AG04449 (cell line): Measurements from ENCODE around the gene MDM2.
"Not testable (repeated sequence)": the region's sequence is repeated elsewhere in the genome, so short reads cannot be mapped to it uniquely, and the experiment has no call there.

Experiments
- CTCF ChIA-PET: fragments of 350-600 bp; formaldehyde crosslinking; extraction: SDS; loops from one replicate; lab custom pipeline; 2021; ENCODE audit warnings: antibody characterized with exemption; lab: Yijun Ruan, JAX
- POLR2A ChIA-PET: fragments of 400-600, 350-600 bp; formaldehyde crosslinking; extraction: SDS; loops from one replicate; lab custom pipeline; 2020; ENCODE audit warnings: antibody characterized with exemption, inconsistent platforms; lab: Yijun Ruan, JAX
- DNase-seq: peaks from one replicate; pipeline ENCODE4 v3.0.0-alpha.2; 2010; ENCODE audit warnings: low read depth, low spot score
- H3K4me3 ChIP-seq: 2 replicates; pipeline ENCODE4 v1.5.1; 2011; ENCODE audit warnings: low read depth, mild to moderate bottlenecking, control low read depth, low read length
- TF ChIP-seq, protein P1 (sequence below): IDR thresholded peaks from one replicate; pipeline ENCODE4 v1.5.1; 2011; ENCODE audit warnings: mild to moderate bottlenecking, moderate library complexity, low read length, control low read depth, inconsistent platforms; ENCODE audit not compliant: insufficient read depth; ENCODE audit errors: missing control alignments

The MDM2 gene

DNA sequence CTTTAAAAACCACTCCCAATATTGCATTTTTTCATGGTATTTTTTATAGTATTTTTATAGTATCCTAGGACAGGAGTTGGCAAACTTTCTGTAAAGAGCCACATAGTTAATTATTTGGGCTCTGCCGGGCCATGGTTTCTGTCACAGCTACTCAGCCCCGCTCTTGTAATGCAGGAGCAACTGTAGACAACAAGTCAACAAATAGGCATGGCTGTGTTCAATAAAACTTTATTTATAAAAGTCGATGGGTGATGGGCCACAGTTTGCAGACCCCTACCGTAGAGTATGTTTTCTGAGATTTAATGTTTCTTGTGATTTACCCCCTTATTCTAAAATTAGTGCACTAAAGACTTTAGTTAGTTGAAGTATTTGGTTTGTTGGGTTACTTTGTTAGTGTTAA lies 25.5 kb downstream of the MDM2 start:
- no peak overlapping the region for H3K4me3 ChIP-seq
- TF ChIP-seq, protein P1, sequence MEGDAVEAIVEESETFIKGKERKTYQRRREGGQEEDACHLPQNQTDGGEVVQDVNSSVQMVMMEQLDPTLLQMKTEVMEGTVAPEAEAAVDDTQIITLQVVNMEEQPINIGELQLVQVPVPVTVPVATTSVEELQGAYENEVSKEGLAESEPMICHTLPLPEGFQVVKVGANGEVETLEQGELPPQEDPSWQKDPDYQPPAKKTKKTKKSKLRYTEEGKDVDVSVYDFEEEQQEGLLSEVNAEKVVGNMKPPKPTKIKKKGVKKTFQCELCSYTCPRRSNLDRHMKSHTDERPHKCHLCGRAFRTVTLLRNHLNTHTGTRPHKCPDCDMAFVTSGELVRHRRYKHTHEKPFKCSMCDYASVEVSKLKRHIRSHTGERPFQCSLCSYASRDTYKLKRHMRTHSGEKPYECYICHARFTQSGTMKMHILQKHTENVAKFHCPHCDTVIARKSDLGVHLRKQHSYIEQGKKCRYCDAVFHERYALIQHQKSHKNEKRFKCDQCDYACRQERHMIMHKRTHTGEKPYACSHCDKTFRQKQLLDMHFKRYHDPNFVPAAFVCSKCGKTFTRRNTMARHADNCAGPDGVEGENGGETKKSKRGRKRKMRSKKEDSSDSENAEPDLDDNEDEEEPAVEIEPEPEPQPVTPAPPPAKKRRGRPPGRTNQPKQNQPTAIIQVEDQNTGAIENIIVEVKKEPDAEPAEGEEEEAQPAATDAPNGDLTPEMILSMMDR: no peak
- POLR2A ChIA-PET: no interaction called here
- DNase-seq: no peak
- CTCF ChIA-PET: interaction anchor here (1.8 kb wide), 1 partner anchor 11 kb away, joined by 4 read pairs; no protein-coding TSS in a partner anchor

DNA sequence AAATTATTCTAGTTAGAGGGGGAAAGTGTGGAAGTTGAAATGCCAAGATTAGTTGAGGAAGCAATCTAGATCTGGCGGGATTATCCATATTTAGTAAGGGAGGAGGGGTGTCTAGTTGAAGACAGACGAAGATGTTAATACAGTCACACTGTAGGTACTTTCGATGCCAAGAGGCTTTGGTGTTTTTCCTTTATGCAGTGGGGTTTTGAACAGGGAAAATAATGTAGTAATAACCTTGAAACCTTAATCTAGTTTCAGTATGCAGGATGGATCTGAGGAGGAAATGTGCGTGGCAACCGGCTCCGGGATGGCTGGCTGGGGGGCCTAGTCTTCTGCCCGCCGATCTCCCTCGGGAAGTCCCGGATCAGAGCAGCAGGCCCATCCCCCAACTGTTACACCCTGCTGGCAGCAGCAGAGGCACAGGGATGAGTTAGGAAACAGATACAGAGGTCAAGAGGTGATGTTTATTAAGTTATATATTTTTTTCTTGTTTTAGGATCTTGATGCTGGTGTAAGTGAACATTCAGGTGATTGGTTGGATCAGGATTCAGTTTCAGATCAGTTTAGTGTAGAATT lies 27.4 kb downstream of the MDM2 start:
- TF ChIP-seq, protein P1: no peak
- no peak overlapping the region for H3K4me3 ChIP-seq
- ChIA-PET POLR2A (no interaction called here), CTCF (no interaction called here)
- DNase-seq: no peak

DNA sequence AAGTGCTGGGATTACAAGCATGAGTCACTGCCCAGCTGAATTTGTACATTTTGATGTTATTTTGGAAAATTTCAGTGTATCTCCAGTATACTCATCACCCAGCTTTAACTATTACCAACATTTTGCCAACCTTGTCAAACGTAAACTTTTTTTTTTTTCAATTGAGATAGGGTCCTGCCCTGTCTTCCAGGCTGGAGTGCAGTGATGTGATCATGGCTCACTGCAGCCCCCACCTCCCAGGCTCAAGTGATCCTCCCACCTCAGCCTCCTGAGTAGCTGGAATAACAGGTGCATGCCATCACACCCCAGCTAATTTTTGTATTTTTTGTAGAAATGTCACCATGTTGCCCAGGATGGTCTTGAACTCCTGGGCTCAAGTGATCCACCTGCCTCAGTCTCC lies 29.2 kb downstream of the MDM2 start:
- ChIA-PET POLR2A (no interaction called here), CTCF (interaction anchor here (1.3 to 1.5 kb wide), 3 partner anchors 9 to 19 kb away, joined by 3 to 7 read pairs (median 4); no protein-coding TSS in a partner anchor)
- DNase-seq: no peak
- no peak overlapping the region for H3K4me3 ChIP-seq
- TF ChIP-seq, protein P1: no peak

DNA sequence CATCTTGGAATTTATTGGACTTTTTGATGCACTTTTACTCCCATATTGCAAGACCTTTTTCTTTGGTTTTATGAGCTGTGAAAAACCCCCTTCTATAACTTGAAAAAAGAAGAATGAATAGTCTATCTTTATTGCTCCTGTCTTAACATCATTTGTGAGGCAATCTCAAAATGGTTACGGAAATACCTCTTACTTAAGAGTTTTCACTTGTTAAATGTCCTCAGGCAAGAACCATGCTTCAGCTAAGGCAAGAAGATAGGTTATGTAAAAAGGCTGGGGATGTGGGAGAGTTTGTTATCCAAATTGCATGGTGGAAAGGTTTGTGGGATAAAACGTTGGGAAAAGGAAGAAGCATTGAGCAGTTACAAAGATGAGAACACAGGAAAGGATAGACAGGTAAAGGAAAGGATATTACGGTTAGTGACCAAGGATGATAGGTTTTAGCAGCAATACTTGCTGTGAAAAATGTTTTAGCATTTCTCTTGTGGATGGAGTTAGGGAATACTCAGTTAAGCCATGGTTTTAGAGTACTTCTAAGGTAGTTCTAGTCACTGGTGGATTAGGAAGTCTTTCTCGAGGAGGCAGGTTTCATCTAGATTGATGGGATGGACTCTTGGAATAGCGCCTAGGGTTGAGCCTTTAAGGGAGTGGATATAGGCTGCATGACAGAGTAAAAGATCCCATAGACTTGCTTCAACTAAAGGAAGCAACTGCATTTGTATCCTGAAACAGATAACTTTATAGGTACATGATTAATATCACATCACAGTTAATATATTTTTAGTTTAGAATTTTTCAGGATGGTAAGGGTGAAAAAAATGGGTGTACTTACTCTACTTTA lies 30.3 kb downstream of the MDM2 start:
- CTCF ChIA-PET: interaction anchor here (0.6 kb wide), 1 partner anchor 10 kb away, joined by 3 read pairs; no protein-coding TSS in a partner anchor
- no peak for DNase-seq
- no peak overlapping the region for H3K4me3 ChIP-seq
- POLR2A ChIA-PET: no interaction called here
- TF ChIP-seq, protein P1: no peak

DNA sequence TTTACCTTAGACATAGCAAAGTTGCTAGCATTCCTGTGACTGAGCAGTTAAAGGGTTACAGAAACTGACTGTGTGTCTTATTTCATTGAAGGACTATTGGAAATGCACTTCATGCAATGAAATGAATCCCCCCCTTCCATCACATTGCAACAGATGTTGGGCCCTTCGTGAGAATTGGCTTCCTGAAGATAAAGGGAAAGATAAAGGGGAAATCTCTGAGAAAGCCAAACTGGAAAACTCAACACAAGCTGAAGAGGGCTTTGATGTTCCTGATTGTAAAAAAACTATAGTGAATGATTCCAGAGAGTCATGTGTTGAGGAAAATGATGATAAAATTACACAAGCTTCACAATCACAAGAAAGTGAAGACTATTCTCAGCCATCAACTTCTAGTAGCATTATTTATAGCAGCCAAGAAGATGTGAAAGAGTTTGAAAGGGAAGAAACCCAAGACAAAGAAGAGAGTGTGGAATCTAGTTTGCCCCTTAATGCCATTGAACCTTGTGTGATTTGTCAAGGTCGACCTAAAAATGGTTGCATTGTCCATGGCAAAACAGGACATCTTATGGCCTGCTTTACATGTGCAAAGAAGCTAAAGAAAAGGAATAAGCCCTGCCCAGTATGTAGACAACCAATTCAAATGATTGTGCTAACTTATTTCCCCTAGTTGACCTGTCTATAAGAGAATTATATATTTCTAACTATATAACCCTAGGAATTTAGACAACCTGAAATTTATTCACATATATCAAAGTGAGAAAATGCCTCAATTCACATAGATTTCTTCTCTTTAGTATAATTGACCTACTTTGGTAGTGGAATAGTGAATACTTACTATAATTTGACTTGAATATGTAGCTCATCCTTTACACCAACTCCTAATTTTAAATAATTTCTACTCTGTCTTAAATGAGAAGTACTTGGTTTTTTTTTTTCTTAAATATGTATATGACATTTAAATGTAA lies 31.5 kb downstream of the MDM2 start:
- TF ChIP-seq, protein P1: no peak
- ChIA-PET POLR2A (interaction anchor here (0.5 to 0.7 kb wide), 3 partner anchors 9 to 104 kb away, joined by 3 read pairs; no protein-coding TSS in a partner anchor), CTCF (interaction anchor here (0.6 to 7.6 kb wide), 4 partner anchors 9 to 315 kb away, joined by 3 to 54 read pairs (median 4); no protein-coding TSS in a partner anchor)
- no peak overlapping the region for H3K4me3 ChIP-seq
- no peak for DNase-seq

DNA sequence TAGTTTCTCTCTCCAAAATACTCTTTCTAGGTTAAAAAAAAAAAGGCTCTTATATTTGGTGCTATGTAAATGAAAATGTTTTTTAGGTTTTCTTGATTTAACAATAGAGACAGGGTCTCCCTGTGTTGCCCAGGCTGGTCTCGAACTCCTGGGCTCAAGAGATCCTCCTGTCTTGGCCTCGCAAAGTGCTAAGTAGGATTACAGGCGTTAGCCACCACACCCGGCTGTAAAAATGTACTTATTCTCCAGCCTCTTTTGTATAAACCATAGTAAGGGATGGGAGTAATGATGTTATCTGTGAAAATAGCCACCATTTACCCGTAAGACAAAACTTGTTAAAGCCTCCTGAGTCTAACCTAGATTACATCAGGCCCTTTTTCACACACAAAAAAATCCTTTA lies 33.2 kb downstream of the MDM2 start:
- DNase-seq, H3K4me3 ChIP-seq, POLR2A ChIA-PET: not testable (repeated sequence)
- CTCF ChIA-PET: interaction anchor here (1.6 to 7.6 kb wide), 2 partner anchors 10 to 229 kb away, joined by 5 to 54 read pairs; no protein-coding TSS in a partner anchor
